ENCODE results near the gene HERC3. TPM values are rescaled to one million over a fixed set of nuclear protein-coding genes. Genes with fewer than 3 reads are reported as not detected.

HERC3 gene
- total and polyA plus RNA-seq, 2 donors (not counting 1 experiment from before 2014, with no cell fraction given), result 24.0 to 78.1 TPM

- H3K27ac Mint-ChIP-seq, result no peak overlapping the region
- 100% methylated on average over 1 of the region's 3 CpGs for WGBS (ENCODE audit: insufficient coverage)
- H3K9me3 Mint-ChIP-seq (ENCODE audit: insufficient read depth), result no peaks in the 10 kb centered on the region
- POLR2A ChIA-PET, result no interaction called here
- intact Hi-C loops (cut with micrococcal nuclease), result no loop called here
- H3K4me2 ChIP-seq (replicated peaks; ENCODE audit: low read depth, low read length, poor library complexity, severe bottlenecking), result no peak overlapping the region
- H3K4me3 Mint-ChIP-seq, result no peak overlapping the region
- H3K27ac ChIP-seq (ENCODE audit: low read length in 2 of 2), result no peak overlapping the region
- H3K36me3 ChIP-seq (replicated peaks in 1 of 2; ENCODE audit: control extremely low read depth in 1 of 2, control insufficient read depth in 1 of 2, extremely low read depth in 1 of 2, insufficient read depth in 2 of 2, low read length in 1 of 2), result no peaks in the 10 kb centered on the region
- TF ChIP-seq EZH2 (IDR thresholded peaks at IDR 0.05; ENCODE audit: borderline replicate concordance, insufficient read depth, low read depth, low read length, poor library complexity, severe bottlenecking), result no peak
- TF ChIP-seq CTCF (IDR thresholded peaks at IDR 0.05), result no peak
- DNase-seq, result no peak
- no peaks in the 10 kb centered on the region for H3K27me3 Mint-ChIP-seq
- no peak overlapping the region for H2AFZ ChIP-seq (ENCODE audit: insufficient read depth, low read depth, low read length, poor library complexity, severe bottlenecking)
- CTCF ChIA-PET, result no interaction called here
- no peak overlapping the region for H3K9ac ChIP-seq (ENCODE audit: low read length)
- peaks cover 18% of the 10 kb centered on the region for H3K4me1 Mint-ChIP-seq
- H3K4me3 ChIP-seq (ENCODE audit: control extremely low read depth in 1 of 5, extremely low read depth in 1 of 5, insufficient read depth in 1 of 5, low read depth in 2 of 5, low read length in 4 of 5), result no peak overlapping the region
- H3K27me3 ChIP-seq (replicated peaks in 1 of 4; ENCODE audit: control extremely low read depth in 1 of 4, control insufficient read depth in 3 of 4, insufficient read depth in 4 of 4, low read length in 3 of 4), result no peaks in the 10 kb centered on the region
- no peaks in the 10 kb centered on the region for H4K20me1 ChIP-seq (ENCODE audit: control insufficient read depth, insufficient read depth, low read length, poor library complexity, severe bottlenecking)
- H3K4me1 ChIP-seq (ENCODE audit: control insufficient read depth in 2 of 2, insufficient read depth in 2 of 2, low read length in 2 of 2), result peaks cover 16% of the 10 kb centered on the region in 2 donors
- ATAC-seq (ENCODE audit: low read depth), result no peak
- H3K79me2 ChIP-seq (ENCODE audit: control insufficient read depth, insufficient read depth, low read length), result no peaks in the 10 kb centered on the region
- H3K9me3 ChIP-seq (ENCODE audit: control extremely low read depth in 1 of 3, control insufficient read depth in 2 of 3, insufficient read depth in 1 of 3, low read length in 2 of 3), result no peaks in the 10 kb centered on the region
Measured at GRCh38 chr4:88734403-88734949, 142.2 kb downstream of the HERC3 start.

GRCh38 chr4:88735564-88735963 is 143.3 kb downstream of the HERC3 start:
- no peaks in the 10 kb centered on the region for H3K9me3 Mint-ChIP-seq (ENCODE audit: insufficient read depth)
- Histone ChIP-seq H3K27me3 (replicated peaks in 1 of 4; ENCODE audit: control extremely low read depth in 1 of 4, control insufficient read depth in 3 of 4, insufficient read depth in 4 of 4, low read length in 3 of 4) (no peaks in the 10 kb centered on the region), H3K79me2 (ENCODE audit: control insufficient read depth, insufficient read depth, low read length) (no peaks in the 10 kb centered on the region), H3K4me2 (replicated peaks; ENCODE audit: low read depth, low read length, poor library complexity, severe bottlenecking) (no peak overlapping the region), H3K4me1 (ENCODE audit: control insufficient read depth in 2 of 2, insufficient read depth in 2 of 2, low read length in 2 of 2) (peaks cover 16% of the 10 kb centered on the region in 2 donors), H3K27ac (ENCODE audit: low read length in 2 of 2) (no peak overlapping the region), H3K36me3 (replicated peaks in 1 of 2; ENCODE audit: control extremely low read depth in 1 of 2, control insufficient read depth in 1 of 2, extremely low read depth in 1 of 2, insufficient read depth in 2 of 2, low read length in 1 of 2) (no peaks in the 10 kb centered on the region), H3K9ac (ENCODE audit: low read length) (no peak overlapping the region), H2AFZ (ENCODE audit: insufficient read depth, low read depth, low read length, poor library complexity, severe bottlenecking) (no peak overlapping the region), H3K9me3 (ENCODE audit: control extremely low read depth in 1 of 3, control insufficient read depth in 2 of 3, insufficient read depth in 1 of 3, low read length in 2 of 3) (no peaks in the 10 kb centered on the region), H3K4me3 (ENCODE audit: control extremely low read depth in 1 of 5, extremely low read depth in 1 of 5, insufficient read depth in 1 of 5, low read depth in 2 of 5, low read length in 4 of 5) (no peak overlapping the region), H4K20me1 (ENCODE audit: control insufficient read depth, insufficient read depth, low read length, poor library complexity, severe bottlenecking) (no peaks in the 10 kb centered on the region)
- ATAC-seq (ENCODE audit: low read depth) (no peak), DNase-seq (no peak)
- ChIA-PET POLR2A (no interaction called here), CTCF (no interaction called here)
- intact Hi-C loops (cut with micrococcal nuclease), result no loop called here
- no peak for TF ChIP-seq EZH2 (IDR thresholded peaks at IDR 0.05; ENCODE audit: borderline replicate concordance, insufficient read depth, low read depth, low read length, poor library complexity, severe bottlenecking)
- TF ChIP-seq CTCF (IDR thresholded peaks at IDR 0.05), result no peak
- peaks cover 6% of the 10 kb centered on the region for H3K27me3 Mint-ChIP-seq
- H3K27ac Mint-ChIP-seq, result no peak overlapping the region
- H3K4me1 Mint-ChIP-seq, result peaks cover 18% of the 10 kb centered on the region
- H3K4me3 Mint-ChIP-seq, result no peak overlapping the region
- WGBS (ENCODE audit: insufficient coverage), result no CpG with 5 or more reads among the region's 1 CpG
